Pancreas (tissue), 10 donors: ENCODE results near the gene ZMYND19. TPM values are rescaled to one million over a fixed set of nuclear protein-coding genes. Genes with fewer than 3 reads are reported as not detected.
A peak's percentile ranks its signal among the peaks of the same experiment; 100 is the strongest.
"Not testable (repeated sequence)": the region's sequence is repeated elsewhere in the genome, so short reads cannot be mapped to it uniquely, and the experiment has no call there.

ENCODE experiments used
- ATAC-seq, 4 donors: fragments of 200-7000 bp; cut with Tn5 transposase; one replicate each; pipeline versions ENCODE4 v1.8.0 to v1.9.1; 2020; ENCODE audit warnings: mild to moderate bottlenecking in 4 of 4, moderate library complexity in 4 of 4
- DNase-seq, 6 donors: peaks; one replicate each; pipeline ENCODE4 v3.0.0-alpha.2; 2020
- FAIRE-seq: peaks from 2 replicates; lab custom pipeline; 2012; peaks lifted over from hg19 to GRCh38; lab: Jason Lieb, UNC
- H3K27ac ChIP-seq, 4 donors: fragments of 200-600 bp; sonication (generic); 1 replicate in 3 of 4; 2 replicates in 1 of 4; pipeline versions ENCODE4 v1.5.0 to v1.8.0; 2020
- H3K27me3 ChIP-seq, 4 donors: fragments of 200-600 bp; one replicate each; pipeline ENCODE4 v1.8.0; 2021
- H3K36me3 ChIP-seq, 3 donors: fragments of 200-600 bp; sonication (generic) in 1 of 3; one replicate each; pipeline versions ENCODE4 v1.5.0 to v1.8.0; 2020 to 2021
- H3K4me1 ChIP-seq, 3 donors: fragments of 200-600 bp; one replicate each; pipeline ENCODE4 v1.8.0; 2021
- H3K4me3 ChIP-seq, 4 donors: fragments of 200-600 bp; sonication (generic) in 2 of 4; one replicate each; pipeline versions ENCODE4 v1.5.0 to v1.8.0; 2020 to 2021
- H3K9me3 ChIP-seq, 4 donors: fragments of 200-600 bp; one replicate each; pipeline ENCODE4 v1.8.0; 2021
- WGBS, 2 donors: extraction: QIAGEN DNeasy Blood & Tissue Kit; methylation state at CpG; one replicate each; pipeline ENCODE4 v1.1.7; 2013; 5-methylcytosine and 5-hydroxymethylcytosine counted together
- intact Hi-C, 3 donors: fragments of 100-400 bp; cut with DNase I; formaldehyde crosslinking; loops; one replicate each; pipeline versions ENCODE4 v1.11.1 to v1.14.2; 2022
- polyA plus RNA-seq, 2 donors: library from polyadenylated mRNA; stranded (reverse); fragments of 200-250 nt; gene quantifications; one replicate each; pipeline ENCODE4 v1.2.3, GENCODE V29; 2013
- total RNA-seq, 6 donors: library from RNA; stranded (reverse); fragmentation: NEBNext Ultra II Directional in 4 of 6; extraction: Animal tissue kit (Norgen Biotek cat#: 25700) in 4 of 6; gene quantifications; one replicate each; pipeline versions ENCODE4 v1.2.1 to v1.2.4, GENCODE V29; 2021 to 2023
- TF ChIP-seq, protein P1 (sequence below), 4 donors: fragments of 200-600 bp; sonication (generic) in 3 of 4; IDR thresholded peaks; one replicate each; pipeline versions ENCODE4 v1.5.0 to v1.8.0; 2021; ENCODE audit warnings: antibody characterized with exemption in 4 of 4
- donor health status: healthy with polysubstance abuse.
- donor health status: DM: no; HTN: no; CAD: no; lungs with moderate emphysema.
- donor health status: DM: no; HTN: no; CAD: no.
- donor health status: control.
- donor health status: control.
- donor health status: Bipolar disorder and iron deficiency.
- donor health status: DM: yes; HTN: yes; CAD: no.
- donor health status: DM: no; HTN: no; CAD: no.
- donor health status: DM: no; HTN: no; CAD: no.
- donor health status: DM: yes; HTN: yes; CAD: no.

Gene ZMYND19
- total and polyA plus RNA-seq, 8 donors: 6.1 to 18.6 (median 9.5) TPM

- H3K27me3 ChIP-seq: no peaks in the 10 kb centered on the region
- no peak for FAIRE-seq
- H3K9me3 ChIP-seq: no peaks in the 10 kb centered on the region
- no peak for DNase-seq
- intact Hi-C loops: no loop called here
- H3K27ac ChIP-seq: no peak overlapping the region
- H3K4me1 ChIP-seq: peaks cover 0 to 6% (median 0%) of the 10 kb centered on the region in 3 donors
- no peak overlapping the region for H3K4me3 ChIP-seq
- TF ChIP-seq, protein P1, sequence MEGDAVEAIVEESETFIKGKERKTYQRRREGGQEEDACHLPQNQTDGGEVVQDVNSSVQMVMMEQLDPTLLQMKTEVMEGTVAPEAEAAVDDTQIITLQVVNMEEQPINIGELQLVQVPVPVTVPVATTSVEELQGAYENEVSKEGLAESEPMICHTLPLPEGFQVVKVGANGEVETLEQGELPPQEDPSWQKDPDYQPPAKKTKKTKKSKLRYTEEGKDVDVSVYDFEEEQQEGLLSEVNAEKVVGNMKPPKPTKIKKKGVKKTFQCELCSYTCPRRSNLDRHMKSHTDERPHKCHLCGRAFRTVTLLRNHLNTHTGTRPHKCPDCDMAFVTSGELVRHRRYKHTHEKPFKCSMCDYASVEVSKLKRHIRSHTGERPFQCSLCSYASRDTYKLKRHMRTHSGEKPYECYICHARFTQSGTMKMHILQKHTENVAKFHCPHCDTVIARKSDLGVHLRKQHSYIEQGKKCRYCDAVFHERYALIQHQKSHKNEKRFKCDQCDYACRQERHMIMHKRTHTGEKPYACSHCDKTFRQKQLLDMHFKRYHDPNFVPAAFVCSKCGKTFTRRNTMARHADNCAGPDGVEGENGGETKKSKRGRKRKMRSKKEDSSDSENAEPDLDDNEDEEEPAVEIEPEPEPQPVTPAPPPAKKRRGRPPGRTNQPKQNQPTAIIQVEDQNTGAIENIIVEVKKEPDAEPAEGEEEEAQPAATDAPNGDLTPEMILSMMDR (IDR thresholded peaks at IDR 0.05): no peak
- 80 to 82% methylated on average over 23 of the region's 23 CpGs for WGBS, 2 donors
- no peaks in the 10 kb centered on the region for H3K36me3 ChIP-seq
- ATAC-seq: peak in 2 of 4 donors; percentile 10 to 13
Measured at GRCh38 chr9:137632230-137633161, 42.2 kb upstream of the ZMYND19 start.

GRCh38 chr9:137631345-137632229 is 41.3 kb upstream of the ZMYND19 start:
- FAIRE-seq: no peak
- H3K4me3 ChIP-seq: no peak overlapping the region
- no peaks in the 10 kb centered on the region for H3K36me3 ChIP-seq
- 83 to 87% methylated on average over 16 of the region's 16 CpGs for WGBS, 2 donors
- intact Hi-C loops: no loop called here
- no peak for DNase-seq
- H3K27ac ChIP-seq: no peak overlapping the region
- no peak for ATAC-seq
- TF ChIP-seq, protein P1 (IDR thresholded peaks at IDR 0.05): no peak
- peaks cover 0 to 6% (median 0%) of the 10 kb centered on the region in 3 donors for H3K4me1 ChIP-seq
- no peaks in the 10 kb centered on the region for H3K27me3 ChIP-seq
- no peaks in the 10 kb centered on the region for H3K9me3 ChIP-seq

- no peaks in the 10 kb centered on the region for H3K36me3 ChIP-seq
- TF ChIP-seq, protein P1 (IDR thresholded peaks at IDR 0.05): no peak
- H3K4me1 ChIP-seq: peaks cover 0 to 6% (median 0%) of the 10 kb centered on the region in 3 donors
- H3K27ac ChIP-seq: no peak overlapping the region
- no peaks in the 10 kb centered on the region for H3K9me3 ChIP-seq
- DNase-seq (no peak), FAIRE-seq (no peak), ATAC-seq (peak in 1 of 4 donors; percentile 24)
- H3K4me3 ChIP-seq: no peak overlapping the region
- 53 to 70% methylated on average over 4 of the region's 4 CpGs for WGBS, 2 donors
- intact Hi-C loops: no loop called here
- H3K27me3 ChIP-seq: no peaks in the 10 kb centered on the region
Measured at GRCh38 chr9:137630679-137631078, 40.4 kb upstream of the ZMYND19 start.

GRCh38 chr9:137630126-137630525 is 39.8 kb upstream of the ZMYND19 start:
- ATAC-seq: no peak
- no peak for DNase-seq
- no peak for FAIRE-seq
- H3K27ac ChIP-seq: no peak overlapping the region
- 31 to 37% methylated on average over 1 of the region's 1 CpG for WGBS, 2 donors
- H3K36me3 ChIP-seq: no peaks in the 10 kb centered on the region
- peaks cover 0 to 6% (median 0%) of the 10 kb centered on the region in 3 donors for H3K4me1 ChIP-seq
- TF ChIP-seq, protein P1 (IDR thresholded peaks at IDR 0.05): no peak
- intact Hi-C loops: no loop called here
- H3K4me3 ChIP-seq: no peak overlapping the region
- H3K27me3 ChIP-seq: no peaks in the 10 kb centered on the region
- no peaks in the 10 kb centered on the region for H3K9me3 ChIP-seq

- FAIRE-seq, H3K4me3 ChIP-seq, ATAC-seq, H3K36me3 ChIP-seq, H3K27me3 ChIP-seq, H3K9me3 ChIP-seq, H3K4me1 ChIP-seq, intact Hi-C loops, H3K27ac ChIP-seq: not testable (repeated sequence)
- 97% methylated on average over 14 of the region's 14 CpGs for WGBS, 2 donors
- DNase-seq: peak in 1 of 6 donors; percentile 33
Measured at GRCh38 chr9:137627406-137627805, 37.1 kb upstream of the ZMYND19 start.
